Measurements from ENCODE around the gene SNCAIP. TPM values are rescaled to one million over a fixed set of nuclear protein-coding genes. Genes with fewer than 3 reads are reported as not detected.

The SNCAIP gene
- total and polyA plus RNA-seq, 2 donors (not counting 1 experiment from before 2014, with no cell fraction given): 1.3 to 4.1 TPM

- Histone ChIP-seq H3K4me1 (ENCODE audit: control insufficient read depth, extremely low read depth, insufficient read depth, low read length) (no peaks in the 10 kb centered on the region), H3K36me3 (ENCODE audit: control insufficient read depth, insufficient read depth, low read length) (no peaks in the 10 kb centered on the region), H2AFZ (ENCODE audit: low read length) (no peak overlapping the region), H3K4me2 (ENCODE audit: extremely low read depth, insufficient read depth, low read length) (no peak overlapping the region), H3K9ac (ENCODE audit: insufficient read depth, low read length) (no peak overlapping the region), H4K20me1 (ENCODE audit: control insufficient read depth, extremely low read depth, insufficient read depth, low read length) (no peaks in the 10 kb centered on the region), H3K27ac (ENCODE audit: insufficient read depth, low read length) (no peak overlapping the region), H3K4me3 (replicated peaks in 1 of 4; ENCODE audit: control extremely low read depth in 1 of 4, insufficient read depth in 1 of 4, low read depth in 3 of 4, low read length in 4 of 4) (no peak overlapping the region), H3K27me3 (ENCODE audit: control insufficient read depth, insufficient read depth, low read length) (no peaks in the 10 kb centered on the region), H3K9me3 (ENCODE audit: control insufficient read depth, insufficient read depth, low read depth, low read length) (no peaks in the 10 kb centered on the region), H3K79me2 (ENCODE audit: control insufficient read depth, insufficient read depth, low read length) (no peaks in the 10 kb centered on the region)
- DNase-seq (ENCODE audit: low read depth in 2 of 2): no peak
- TF ChIP-seq CTCF (conservative IDR thresholded peaks at IDR 0.05 in 1 of 2, IDR thresholded peaks at IDR 0.05 in 1 of 2; ENCODE audit: low read depth in 1 of 2, low read length in 2 of 2): no peak
- TF ChIP-seq EZH2 (IDR thresholded peaks at IDR 0.05; ENCODE audit: low read length, missing control alignments): no peak
Measured at GRCh38 chr5:122465031-122465577, 153.1 kb downstream of the SNCAIP start.

GRCh38 chr5:122465994-122466393 is 154.0 kb downstream of the SNCAIP start:
- no peak for TF ChIP-seq EZH2 (IDR thresholded peaks at IDR 0.05; ENCODE audit: low read length, missing control alignments)
- TF ChIP-seq CTCF (conservative IDR thresholded peaks at IDR 0.05 in 1 of 2, IDR thresholded peaks at IDR 0.05 in 1 of 2; ENCODE audit: low read depth in 1 of 2, low read length in 2 of 2): no peak
- Histone ChIP-seq H3K9me3 (ENCODE audit: control insufficient read depth, insufficient read depth, low read depth, low read length) (no peaks in the 10 kb centered on the region), H3K27me3 (ENCODE audit: control insufficient read depth, insufficient read depth, low read length) (no peaks in the 10 kb centered on the region), H3K27ac (ENCODE audit: insufficient read depth, low read length) (no peak overlapping the region), H3K36me3 (ENCODE audit: control insufficient read depth, insufficient read depth, low read length) (no peaks in the 10 kb centered on the region), H3K4me2 (ENCODE audit: extremely low read depth, insufficient read depth, low read length) (no peak overlapping the region), H3K4me3 (replicated peaks in 1 of 4; ENCODE audit: control extremely low read depth in 1 of 4, insufficient read depth in 1 of 4, low read depth in 3 of 4, low read length in 4 of 4) (no peak overlapping the region), H4K20me1 (ENCODE audit: control insufficient read depth, extremely low read depth, insufficient read depth, low read length) (no peaks in the 10 kb centered on the region), H3K4me1 (ENCODE audit: control insufficient read depth, extremely low read depth, insufficient read depth, low read length) (no peaks in the 10 kb centered on the region), H2AFZ (ENCODE audit: low read length) (no peak overlapping the region), H3K79me2 (ENCODE audit: control insufficient read depth, insufficient read depth, low read length) (no peaks in the 10 kb centered on the region), H3K9ac (ENCODE audit: insufficient read depth, low read length) (no peak overlapping the region)
- no peak for DNase-seq (ENCODE audit: low read depth in 2 of 2)

GRCh38 chr5:122468351-122469116 is 156.5 kb downstream of the SNCAIP start:
- H3K4me2 ChIP-seq (ENCODE audit: extremely low read depth, insufficient read depth, low read length): no peak overlapping the region
- no peaks in the 10 kb centered on the region for H3K27me3 ChIP-seq (ENCODE audit: control insufficient read depth, insufficient read depth, low read length)
- no peaks in the 10 kb centered on the region for H3K9me3 ChIP-seq (ENCODE audit: control insufficient read depth, insufficient read depth, low read depth, low read length)
- DNase-seq (ENCODE audit: low read depth in 2 of 2): no peak
- no peaks in the 10 kb centered on the region for H4K20me1 ChIP-seq (ENCODE audit: control insufficient read depth, extremely low read depth, insufficient read depth, low read length)
- TF ChIP-seq EZH2 (IDR thresholded peaks at IDR 0.05; ENCODE audit: low read length, missing control alignments) (no peak), CTCF (conservative IDR thresholded peaks at IDR 0.05 in 1 of 2, IDR thresholded peaks at IDR 0.05 in 1 of 2; ENCODE audit: low read depth in 1 of 2, low read length in 2 of 2) (no peak)
- no peak overlapping the region for H3K9ac ChIP-seq (ENCODE audit: insufficient read depth, low read length)
- H3K79me2 ChIP-seq (ENCODE audit: control insufficient read depth, insufficient read depth, low read length): no peaks in the 10 kb centered on the region
- no peak overlapping the region for H3K4me3 ChIP-seq (replicated peaks in 1 of 4; ENCODE audit: control extremely low read depth in 1 of 4, insufficient read depth in 1 of 4, low read depth in 3 of 4, low read length in 4 of 4)
- no peak overlapping the region for H2AFZ ChIP-seq (ENCODE audit: low read length)
- no peak overlapping the region for H3K27ac ChIP-seq (ENCODE audit: insufficient read depth, low read length)
- no peaks in the 10 kb centered on the region for H3K36me3 ChIP-seq (ENCODE audit: control insufficient read depth, insufficient read depth, low read length)
- H3K4me1 ChIP-seq (ENCODE audit: control insufficient read depth, extremely low read depth, insufficient read depth, low read length): no peaks in the 10 kb centered on the region

Measured in fibroblast of lung (primary cell).